Uterus (tissue), 2 donors: Measurements from ENCODE around the gene GPC2.

ENCODE experiments used
- CTCF ChIP-seq, 4 experiments: fragments of 200-600 bp in 2 of 4; fragments of 450-650 bp in 2 of 4; sonication (generic) in 2 of 4; IDR thresholded peaks; one replicate each; pipeline ENCODE4 v1.5.1; 2016 to 2019; ENCODE audit warnings: antibody characterized with exemption in 4 of 4, mild to moderate bottlenecking in 2 of 4, moderate library complexity in 1 of 4
- POLR2A ChIP-seq, 2 donors: fragments of 450-650 bp; IDR thresholded peaks; one replicate each; pipeline ENCODE4 v1.6.1; 2016; ENCODE audit warnings: antibody characterized with exemption in 2 of 2, mild to moderate bottlenecking in 1 of 2, moderate library complexity in 1 of 2

GRCh38 chr7:100148559-100149328 is 28.4 kb downstream of the GPC2 start, which contains the start of gene LAMTOR4:
- TF ChIP-seq CTCF (IDR thresholded peaks at IDR 0.05) (peak in 2 of 4 experiments; percentile 4 to 9), POLR2A (IDR thresholded peaks at IDR 0.05) (peak; percentile 73 to 91)
